HG03159 (cell line): Measurements from ENCODE around the gene SYMPK.

Experiments used
- ATAC-seq: cut with Tn5 transposase; IDR thresholded peaks from one replicate; pipeline ENCODE4 v1.9.1; 2021; ENCODE audit warnings: mild to moderate bottlenecking, moderate library complexity; ENCODE audit not compliant: unreplicated experiment

SYMPK gene

DNA sequence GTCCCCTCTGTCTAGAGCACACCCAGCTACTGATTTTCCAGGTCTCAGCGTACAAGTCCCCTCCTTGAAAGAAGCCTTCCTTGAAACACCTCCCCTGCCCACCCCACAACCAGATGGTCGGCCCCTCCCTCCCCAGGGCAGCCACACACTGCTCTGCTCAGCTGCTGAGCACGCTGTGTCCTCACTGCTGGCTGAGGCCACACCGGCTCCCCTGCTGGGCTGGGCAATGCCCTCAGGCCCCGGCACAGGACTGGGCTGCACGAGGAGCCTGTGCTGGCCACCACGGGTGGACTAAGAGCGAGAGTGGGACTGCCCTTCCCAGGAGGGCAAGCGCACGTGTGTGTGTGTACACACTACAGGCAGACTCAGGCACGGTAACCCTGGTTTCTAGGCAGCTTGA, 36.0 kb downstream of the SYMPK start:
- no peak for ATAC-seq

DNA sequence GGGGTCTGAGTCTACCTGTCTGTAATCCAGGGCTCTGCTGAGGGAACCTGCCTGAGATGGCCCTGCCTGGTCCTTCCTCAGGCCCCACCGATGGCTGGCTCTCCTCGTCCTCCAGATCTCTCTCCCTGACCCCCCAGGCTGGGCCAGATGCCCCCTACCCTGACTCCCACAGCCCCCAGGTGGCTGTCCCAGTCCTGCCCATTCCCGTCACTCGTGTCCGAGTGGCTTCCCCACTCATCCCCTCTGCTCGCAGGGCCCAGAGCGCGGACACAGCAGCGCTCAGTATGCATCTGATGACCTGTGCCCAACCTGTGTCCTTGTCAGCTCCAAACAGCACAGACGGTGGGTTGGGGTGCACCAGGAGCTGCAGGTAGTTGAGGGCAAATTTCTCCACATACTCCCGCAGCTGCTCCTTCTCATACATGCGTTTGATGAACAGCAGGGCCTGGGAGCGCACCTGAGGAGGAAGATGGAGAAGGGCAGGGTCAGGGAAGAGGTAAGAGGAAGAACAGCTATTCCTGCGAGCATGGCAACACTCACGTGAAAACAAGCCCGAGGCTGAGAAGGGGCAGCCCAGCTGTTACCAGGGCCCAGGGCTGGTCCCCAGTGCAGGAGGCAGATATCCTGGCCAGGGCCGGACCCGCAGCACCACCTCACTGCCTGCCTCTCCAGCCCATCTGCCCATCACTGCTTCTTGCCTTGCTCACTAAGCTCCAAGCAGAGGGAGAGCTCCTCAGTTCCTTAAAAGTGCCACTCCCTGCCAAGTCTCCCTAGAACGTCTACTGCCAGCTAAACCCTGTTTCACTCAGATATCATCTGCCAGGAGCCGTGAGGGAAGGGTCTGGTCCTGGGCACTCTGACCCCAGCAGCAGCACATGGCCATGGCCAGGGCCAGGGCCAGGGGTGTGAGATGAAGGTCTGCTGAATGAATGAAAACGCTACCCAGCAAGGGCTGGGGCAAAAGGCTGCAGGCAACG, 36.7 kb downstream of the SYMPK start:
- ATAC-seq, result no peak

DNA sequence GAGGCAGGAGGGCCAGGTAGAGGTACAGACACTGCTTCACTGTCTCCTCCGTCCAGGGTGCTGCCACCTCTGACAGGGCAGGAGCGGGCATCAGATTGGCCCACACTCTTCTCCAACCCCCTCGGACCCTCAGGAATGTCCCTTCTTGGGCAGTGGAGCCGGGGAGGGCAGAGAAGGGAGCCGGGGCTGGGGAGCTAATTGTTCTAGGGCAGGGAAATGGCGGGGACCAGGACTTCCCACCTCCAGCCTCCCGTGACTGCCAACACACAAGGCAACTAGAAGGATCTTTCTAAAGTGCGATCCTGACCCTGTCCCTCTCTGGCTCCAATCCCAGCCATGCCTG, 37.7 kb downstream of the SYMPK start:
- no peak for ATAC-seq

DNA sequence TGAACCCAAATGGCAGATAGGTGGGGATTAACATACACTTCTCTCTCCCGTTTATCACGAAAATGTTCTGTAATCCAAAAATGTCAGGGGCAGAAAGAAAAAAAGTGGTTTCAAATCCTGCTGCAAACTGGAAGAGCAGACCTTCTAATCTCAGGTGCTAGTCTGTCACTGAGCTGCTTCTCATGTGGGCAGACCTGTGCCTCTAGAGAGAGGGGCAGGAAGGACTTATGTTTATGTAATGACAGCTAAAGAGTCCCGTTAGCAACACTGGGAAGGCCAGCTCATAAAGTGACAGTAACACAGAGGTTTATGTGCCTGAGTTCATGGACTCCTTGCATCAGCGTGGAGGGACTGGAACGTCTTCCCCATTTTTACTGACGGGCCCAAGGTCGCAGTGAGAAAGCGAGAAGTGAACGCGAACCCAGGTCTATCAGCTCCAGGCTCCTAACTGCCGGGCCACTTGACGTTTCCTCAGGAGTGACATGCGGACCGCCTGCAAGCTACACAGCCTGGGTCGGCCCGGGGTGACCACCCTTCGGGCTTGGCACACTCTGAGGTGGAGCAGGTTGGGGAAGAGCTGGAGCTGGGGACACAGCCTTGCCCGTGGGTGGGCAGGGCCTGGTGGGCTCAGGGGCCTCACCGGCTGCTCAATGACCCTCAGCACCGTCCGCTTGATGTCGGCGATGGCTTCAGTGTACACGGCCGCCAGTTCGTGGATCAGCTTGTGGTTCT, 38.2 kb downstream of the SYMPK start:
- ATAC-seq, result no peak

DNA sequence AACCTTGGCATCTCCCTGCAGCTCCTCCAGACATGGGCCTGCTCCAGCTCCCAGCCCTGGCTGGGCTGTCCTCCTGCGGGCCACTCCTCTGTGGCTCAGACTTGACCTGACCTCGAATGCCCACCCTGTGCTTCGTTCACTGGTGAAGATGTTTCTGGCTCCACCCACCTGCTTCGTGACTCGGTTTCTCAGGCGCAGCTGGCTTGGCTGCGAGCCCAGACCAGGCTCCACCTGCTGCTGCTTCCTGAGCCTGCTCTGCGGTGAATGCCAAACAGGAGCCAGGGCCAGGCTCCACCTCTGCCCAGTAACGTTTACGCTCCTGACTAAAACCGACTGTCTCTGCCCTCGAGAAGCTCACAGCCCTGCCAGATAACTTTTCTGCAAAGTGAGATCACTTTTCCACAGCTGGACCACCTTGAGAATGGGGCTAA, 38.9 kb downstream of the SYMPK start:
- no peak for ATAC-seq

DNA sequence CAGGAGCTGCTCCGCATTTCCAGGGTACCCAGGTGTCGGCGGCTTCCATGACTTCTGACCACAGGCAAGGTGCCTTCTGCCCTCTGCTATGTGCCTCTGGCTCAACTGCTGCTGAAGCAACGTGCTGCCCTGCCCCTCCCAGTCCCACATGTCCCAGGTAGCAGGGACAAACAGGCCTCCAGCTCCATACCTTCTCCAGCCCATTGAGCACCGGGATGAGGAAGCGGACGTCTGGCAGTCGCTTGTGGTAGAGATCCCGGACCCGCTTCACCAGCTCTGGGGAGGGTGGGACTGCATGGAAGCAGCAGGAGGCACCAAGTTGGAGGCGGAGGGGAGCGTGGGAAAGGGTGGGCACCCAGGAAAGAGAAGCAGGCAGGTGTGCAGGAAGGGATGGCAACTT, 39.8 kb downstream of the SYMPK start:
- no peak for ATAC-seq

DNA sequence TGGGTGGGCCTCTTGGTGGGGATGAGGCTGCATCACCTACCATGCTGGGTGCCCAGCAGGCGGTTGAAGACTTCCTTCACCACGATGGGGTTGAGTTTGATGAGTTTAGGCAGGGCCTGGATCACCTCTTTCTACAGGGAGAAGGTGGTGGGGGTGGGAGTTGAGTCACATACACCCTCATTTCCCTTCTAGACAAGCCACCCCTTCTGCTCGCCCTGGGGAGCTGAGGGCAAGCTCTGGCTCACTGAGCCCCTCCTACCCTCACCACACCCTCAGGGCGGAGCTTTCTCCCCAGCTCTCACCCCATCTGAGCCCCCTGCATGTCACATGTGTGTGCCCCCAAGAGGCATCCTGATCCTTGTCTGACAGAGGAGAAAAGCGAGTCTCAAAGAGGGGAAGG, 40.2 kb downstream of the SYMPK start:
- no peak for ATAC-seq

DNA sequence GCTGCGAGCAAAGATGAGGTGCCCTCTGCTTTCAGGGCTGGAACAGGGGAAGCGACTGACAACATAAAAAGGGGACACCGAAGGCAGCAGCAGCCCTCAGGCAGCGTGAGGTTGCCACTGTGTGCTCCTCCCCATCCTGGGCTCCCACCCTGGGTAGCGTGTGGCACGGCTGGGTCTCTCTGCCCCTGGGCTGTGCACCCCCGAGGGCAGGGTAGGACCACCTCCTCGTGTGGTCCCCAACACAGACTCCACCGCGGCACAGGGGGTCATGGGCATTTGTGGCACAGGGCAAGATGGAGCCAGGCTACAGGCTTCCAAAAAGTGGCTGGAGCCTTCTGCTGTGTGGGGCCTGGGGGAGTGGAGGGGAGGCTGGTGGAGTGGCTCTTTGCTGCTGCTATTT, 41.4 kb downstream of the SYMPK start:
- ATAC-seq, result no peak

DNA sequence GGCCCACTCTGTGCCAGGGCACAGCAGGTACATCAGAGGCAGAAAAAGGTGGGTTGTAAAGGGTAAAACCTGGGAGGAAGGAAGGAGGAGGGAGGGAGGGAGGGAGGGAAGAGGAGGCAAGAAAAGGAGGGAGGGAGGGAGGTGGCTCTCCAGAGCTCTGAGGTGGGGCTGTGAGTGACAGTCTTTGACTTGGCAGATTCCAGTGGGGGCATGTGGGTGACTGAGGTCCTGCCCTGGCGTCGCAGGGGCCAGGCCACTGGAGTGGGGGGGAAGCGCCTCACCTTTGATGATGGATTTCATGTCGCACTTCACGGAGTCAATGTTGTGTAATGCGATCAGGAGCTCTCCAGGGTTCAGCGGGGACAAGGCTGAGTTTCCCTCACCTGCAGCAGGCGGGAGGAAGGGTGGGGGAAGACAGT, 41.8 kb downstream of the SYMPK start:
- ATAC-seq, result no peak

DNA sequence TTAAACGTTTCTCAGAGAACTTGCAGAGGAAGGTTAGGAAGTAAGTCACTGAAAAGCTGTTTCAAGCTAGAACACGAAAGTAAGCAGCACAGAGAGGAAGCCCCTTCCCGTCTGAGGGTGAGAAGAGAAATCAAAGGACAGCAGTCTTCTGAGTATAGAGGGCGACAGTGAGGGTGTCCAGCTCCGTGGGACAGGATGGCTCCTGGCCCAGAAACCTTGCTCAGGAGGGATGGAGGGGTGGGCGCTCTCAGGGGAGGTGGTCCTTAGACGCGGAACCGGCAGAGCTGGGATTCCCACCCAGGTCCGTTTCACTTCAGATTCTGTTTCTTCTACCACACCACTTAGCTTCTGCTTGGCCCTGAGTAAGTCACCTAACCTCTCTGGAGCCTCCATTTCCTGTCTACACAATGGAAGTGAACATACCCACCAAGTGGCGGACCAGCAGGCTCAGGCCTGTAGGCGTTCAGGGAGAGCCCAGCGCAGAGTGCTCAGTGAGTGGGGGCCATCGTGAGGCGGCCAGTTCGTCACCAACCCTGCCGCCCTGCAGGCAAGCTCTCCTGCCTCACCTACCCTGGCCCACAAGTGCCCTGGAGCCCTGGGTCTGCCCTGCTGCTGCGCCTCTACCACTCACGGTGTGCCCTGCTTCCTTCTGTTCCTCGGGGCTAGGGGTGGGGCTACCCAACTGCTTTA, 42.4 kb downstream of the SYMPK start:
- no peak for ATAC-seq

DNA sequence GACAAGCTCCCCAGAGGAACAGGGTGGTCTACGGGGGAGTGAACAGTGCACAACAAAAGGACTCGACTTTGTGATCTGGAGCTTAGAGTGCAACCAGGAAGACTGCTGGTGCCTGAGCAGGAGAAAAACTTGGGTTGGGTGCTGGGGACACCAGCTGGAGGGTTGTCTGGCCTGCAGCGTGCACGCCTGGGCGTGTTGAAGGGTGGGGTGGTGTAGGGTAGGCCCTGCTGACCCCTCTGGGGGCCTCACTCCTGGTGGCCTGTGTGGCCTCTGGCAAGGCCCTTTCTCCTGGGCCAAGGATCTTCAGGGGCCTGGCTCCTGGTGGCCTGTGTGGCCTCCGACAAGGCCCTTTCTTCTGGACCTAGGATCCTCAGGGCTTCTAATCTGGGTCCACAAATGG, 43.2 kb downstream of the SYMPK start:
- no peak for ATAC-seq

DNA sequence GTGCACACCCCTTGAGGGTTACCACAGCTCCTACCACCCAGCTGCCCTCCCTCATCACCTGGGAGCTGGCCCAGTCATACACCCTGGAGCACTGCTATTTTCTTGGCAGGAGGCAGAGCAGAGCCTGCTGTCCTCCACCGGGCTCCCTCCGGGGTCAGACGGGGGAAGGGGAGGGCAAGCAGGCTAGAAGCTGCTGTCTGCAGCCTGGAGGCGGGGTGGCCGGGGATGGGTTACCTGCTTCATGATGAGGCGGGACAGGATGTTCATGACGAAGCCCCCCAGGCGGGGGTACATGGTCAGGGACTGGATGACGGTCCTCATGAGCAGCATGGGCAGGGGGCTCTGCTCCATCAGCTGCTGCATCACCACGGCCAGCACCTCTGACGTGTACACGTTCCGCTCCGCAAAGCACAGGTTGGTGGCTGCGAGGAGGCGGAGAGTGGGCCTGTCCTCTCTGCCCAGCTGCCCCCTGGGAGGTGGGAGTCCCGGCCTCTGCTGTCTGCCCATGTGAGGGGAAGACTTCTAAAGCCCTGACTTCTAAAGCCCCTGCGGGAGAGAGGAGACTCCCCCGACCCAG, 45.1 kb downstream of the SYMPK start:
- no peak for ATAC-seq

DNA sequence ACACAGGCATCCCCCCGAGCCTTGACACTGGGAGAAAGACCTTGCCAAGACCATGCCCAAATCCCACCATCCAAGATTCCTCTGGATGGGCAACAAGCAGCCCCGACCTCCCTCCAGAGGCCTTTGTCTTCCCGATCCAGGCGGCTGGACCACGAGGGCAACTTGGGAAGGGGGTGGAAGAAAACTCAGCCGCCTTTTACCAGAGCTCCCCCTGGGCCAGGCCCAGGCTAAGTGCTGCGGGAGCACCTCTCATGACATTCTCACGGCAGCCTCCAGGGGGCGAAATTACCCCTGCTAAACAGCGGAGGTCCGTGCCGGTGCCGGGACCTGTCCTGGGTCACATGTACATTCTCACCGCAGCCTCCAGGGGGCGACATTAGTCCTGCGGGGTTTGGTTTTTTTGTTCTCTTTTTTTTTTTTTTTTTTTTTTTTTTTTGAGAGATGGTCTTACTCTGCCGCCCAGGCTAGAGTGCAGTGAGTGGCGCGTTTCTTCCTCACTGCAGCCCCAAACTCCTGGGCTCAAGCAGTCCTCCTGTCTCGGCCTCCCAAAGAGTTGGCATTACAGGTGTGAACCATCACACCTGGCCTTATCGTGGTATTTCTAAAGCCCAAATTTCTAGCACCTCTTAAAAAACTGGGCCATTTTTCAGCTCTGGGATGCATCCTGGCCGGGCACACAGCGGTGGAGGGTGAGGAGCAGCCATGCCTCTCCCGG, 45.8 kb downstream of the SYMPK start:
- ATAC-seq, result peak; percentile 87

DNA sequence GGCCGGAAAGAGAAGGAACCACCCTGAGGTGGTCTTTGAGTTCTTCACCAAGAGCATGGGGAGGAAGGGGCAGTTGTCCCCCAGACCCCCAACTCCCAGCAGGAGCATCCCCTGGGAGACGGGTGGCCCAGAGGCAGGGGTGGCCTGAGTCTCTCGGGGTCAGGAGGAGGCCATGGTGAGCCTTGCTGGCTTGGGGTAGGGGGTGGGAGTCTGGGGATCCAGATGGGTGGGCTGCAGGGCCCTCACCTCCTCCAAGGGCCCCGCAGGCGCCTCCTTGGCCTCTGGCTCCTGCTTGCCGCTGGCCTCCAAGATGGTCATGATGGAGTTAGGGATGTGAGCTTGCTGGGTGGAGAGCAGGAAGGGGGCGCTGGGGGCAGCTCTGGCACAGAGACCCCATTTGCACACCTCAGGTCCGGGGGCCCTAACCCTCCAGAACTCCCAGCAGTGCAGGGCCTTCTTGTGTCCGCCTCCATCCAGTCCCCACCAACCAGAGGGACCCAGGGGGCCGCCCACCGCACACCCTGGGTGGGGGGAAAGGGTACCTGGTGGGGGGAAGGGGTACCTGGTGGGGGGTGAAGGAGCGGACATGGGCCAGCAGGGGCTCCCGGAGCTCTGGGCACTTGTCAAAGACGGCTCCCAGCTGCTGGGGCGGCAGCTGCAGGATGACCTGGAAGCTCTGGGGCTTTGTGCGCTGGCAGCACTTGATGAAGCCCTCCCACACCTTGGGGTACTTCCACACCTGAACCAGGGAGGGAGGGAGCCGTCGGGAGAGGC, 46.5 kb downstream of the SYMPK start:
- ATAC-seq, result no peak

DNA sequence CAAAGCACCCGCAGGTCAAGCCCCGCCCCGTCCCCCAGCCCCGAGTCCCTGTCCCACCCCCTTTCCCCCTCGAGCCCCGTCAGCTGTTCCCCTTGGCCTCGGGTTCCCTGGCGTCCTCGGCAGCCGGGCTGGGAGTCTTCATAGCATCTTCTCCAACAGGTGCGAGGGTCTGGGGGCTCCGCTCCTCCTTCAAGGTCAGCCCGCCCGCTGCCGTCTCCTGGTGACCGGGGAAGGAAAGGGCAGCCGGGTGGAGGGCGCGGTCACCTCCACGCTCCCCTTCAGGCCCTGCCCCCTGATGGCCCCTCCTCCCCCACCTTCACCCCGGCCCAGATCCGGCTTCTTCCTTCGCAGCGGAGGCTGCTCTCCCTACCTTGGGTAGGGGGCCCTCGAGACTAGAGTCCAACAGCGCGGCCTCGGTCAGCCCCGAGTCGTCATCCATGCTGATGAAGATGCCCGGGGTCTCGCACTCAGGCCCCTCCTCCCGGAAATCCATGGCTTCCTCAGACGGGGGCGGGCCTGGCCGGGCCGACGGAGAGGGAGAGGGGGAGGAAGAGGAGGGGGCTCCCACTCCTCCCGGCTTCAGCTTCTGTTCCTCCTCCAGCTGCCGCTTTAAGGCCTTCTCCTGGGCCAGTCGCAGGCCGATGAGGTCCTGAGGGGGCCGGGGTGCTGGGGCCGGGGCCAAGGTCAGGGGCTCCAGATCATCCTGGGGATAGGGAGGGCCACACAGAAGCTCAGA, 47.3 kb downstream of the SYMPK start:
- no peak for ATAC-seq

DNA sequence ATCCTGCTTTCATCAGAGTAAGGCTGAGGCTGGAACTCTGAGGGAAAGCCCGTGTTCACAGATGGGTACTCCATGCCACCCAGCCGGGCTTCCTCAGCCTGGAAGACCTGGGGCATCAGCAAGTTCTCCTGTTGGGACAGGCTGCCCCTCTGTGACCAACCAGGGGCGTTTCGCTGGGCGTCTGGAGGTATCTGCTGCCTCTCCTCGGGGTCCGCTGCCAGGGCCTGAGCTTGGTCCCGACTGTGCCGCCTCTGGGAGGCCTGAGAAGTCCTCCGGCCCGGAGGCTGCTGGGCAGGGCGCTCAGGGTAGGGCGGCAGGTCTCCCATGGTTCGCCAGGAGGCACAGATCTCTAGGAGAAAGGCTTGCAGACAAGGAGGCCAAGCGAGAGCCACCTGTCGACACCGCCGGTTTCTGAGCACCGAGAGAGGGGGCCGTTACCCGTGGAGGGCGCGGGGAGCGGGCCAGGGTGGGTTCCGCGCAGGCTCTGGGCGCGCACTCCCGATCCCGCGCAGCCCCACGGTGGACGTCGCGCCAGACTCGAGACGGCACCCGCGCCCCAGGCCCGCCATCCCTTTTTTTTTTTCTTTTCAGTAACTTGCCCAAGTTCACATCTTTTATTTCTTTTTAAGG, 48.0 kb downstream of the SYMPK start, which contains the start of gene RSPH6A:
RSPH6A (minus strand) TSS at position 458 of the 630 bp plus-strand sequence; CDS start at position 326, 132 bp downstream.
- ATAC-seq, result no peak

DNA sequence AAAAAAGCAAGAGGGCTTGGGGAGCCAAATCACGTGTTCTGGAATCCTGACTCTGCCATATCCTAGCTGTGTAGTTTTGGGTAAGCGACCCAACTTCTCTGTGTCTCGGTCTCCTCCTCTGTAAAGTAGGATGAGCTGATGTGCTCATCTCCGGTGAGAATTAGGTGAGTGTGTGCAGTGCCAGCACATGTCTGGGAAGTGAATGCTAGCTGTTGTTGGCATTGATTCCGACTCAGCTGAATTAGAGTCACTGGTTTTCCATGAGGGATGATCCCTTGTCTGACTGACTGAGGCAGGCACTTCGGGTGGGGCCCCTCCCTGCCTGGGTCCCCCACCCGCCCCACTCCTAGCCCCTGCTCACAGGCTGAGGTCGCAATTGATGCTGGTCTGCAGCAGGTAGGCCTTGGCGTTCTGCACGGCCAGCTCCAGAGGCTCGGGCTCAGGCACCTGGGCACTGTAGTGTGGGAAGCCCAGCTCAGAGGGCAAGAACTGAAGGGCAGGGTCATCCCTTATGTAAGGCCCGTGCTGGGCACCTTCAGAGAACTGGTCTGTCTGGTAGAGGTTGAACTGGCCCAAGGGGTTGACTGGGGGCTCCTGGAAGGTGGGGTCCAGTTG, 48.7 kb downstream of the SYMPK start:
- no peak for ATAC-seq

DNA sequence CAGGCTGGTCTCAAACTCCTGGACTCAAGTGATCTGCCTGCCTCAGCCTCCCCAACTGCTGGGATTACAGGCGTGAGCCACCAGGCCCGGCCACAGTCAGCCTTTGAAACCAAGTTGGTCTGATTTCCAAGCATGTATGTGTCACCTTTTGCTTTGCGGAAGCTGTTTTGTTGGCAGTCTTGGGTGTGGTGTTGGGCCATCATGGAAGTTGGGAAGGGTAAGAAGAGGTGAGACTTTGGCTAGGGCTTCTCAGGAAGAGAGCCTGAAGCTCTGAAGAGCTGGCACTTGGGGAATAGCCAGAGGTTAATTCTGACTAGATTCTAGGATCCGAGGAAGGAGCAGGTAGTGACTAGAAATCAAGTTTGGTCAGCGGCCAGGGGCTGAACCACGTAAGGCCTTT, 50.6 kb downstream of the SYMPK start:
- ATAC-seq, result no peak
